Mesendoderm (in vitro differentiated cells): ENCODE results near the gene PDK2.

Experiments used
- DNase-seq: peaks from one replicate; pipeline ENCODE4 v3.0.0; 2013
- H2AK5ac ChIP-seq: 2 replicates; pipeline ENCODE4 v1.6.1; 2013; ENCODE audit warnings: low read length, inconsistent platforms
- H2BK120ac ChIP-seq: 2 replicates; pipeline ENCODE4 v1.6.1; 2013; ENCODE audit warnings: low read depth, mild to moderate bottlenecking, low read length, moderate library complexity, mixed read lengths
- H2BK15ac ChIP-seq: replicated peaks from 2 replicates; pipeline ENCODE4 v1.6.1; 2013; ENCODE audit warnings: low read depth, mild to moderate bottlenecking, moderate library complexity
- H2BK5ac ChIP-seq: 2 replicates; pipeline ENCODE4 v1.6.1; 2013; ENCODE audit warnings: low read length, inconsistent platforms
- H3K18ac ChIP-seq: 2 replicates; pipeline ENCODE4 v1.6.1; 2013; ENCODE audit warnings: mild to moderate bottlenecking, low read length, mixed read lengths
- H3K23ac ChIP-seq: one replicate; pipeline ENCODE4 v1.6.1; 2013; ENCODE audit warnings: low read length
- H3K27ac ChIP-seq: 2 replicates; pipeline ENCODE4 v1.5.1; 2013; ENCODE audit warnings: low read depth, mild to moderate bottlenecking, inconsistent platforms, low read length, moderate library complexity
- H3K27me3 ChIP-seq: 2 replicates; pipeline ENCODE4 v1.6.1; 2013; ENCODE audit warnings: low read length, control low read depth, mild to moderate bottlenecking, inconsistent platforms; ENCODE audit not compliant: insufficient read depth, poor library complexity
- H3K36me3 ChIP-seq: 2 replicates; pipeline ENCODE4 v1.6.1; 2013; ENCODE audit warnings: low read length, inconsistent platforms; ENCODE audit not compliant: control insufficient read depth, insufficient read depth
- H3K4ac ChIP-seq: one replicate; pipeline ENCODE4 v1.6.1; 2013; ENCODE audit warnings: low read depth, mild to moderate bottlenecking, low read length, moderate library complexity
- H3K4me1 ChIP-seq: 2 replicates; pipeline ENCODE4 v1.6.1; 2013; ENCODE audit warnings: low read depth, low read length, inconsistent platforms; ENCODE audit not compliant: control insufficient read depth
- H3K4me2 ChIP-seq: 2 replicates; pipeline ENCODE4 v1.6.1; 2013; ENCODE audit warnings: low read length
- H3K4me3 ChIP-seq: 2 replicates; pipeline ENCODE4 v1.5.1; 2013; ENCODE audit warnings: mild to moderate bottlenecking, low read length
- H3K56ac ChIP-seq: one replicate; pipeline ENCODE4 v1.6.1; 2013; ENCODE audit warnings: low read length
- H3K79me1 ChIP-seq: 2 replicates; pipeline ENCODE4 v1.6.1; 2013; ENCODE audit warnings: low read length, inconsistent platforms
- H3K79me2 ChIP-seq: 2 replicates; pipeline ENCODE4 v1.6.1; 2013; ENCODE audit warnings: mild to moderate bottlenecking, low read length; ENCODE audit not compliant: control insufficient read depth, insufficient read depth
- H3K9ac ChIP-seq: 2 replicates; pipeline ENCODE4 v1.6.1; 2013; ENCODE audit warnings: low read length, inconsistent platforms
- H4K5ac ChIP-seq: one replicate; pipeline ENCODE4 v1.6.1; 2013; ENCODE audit warnings: low read length
- H4K8ac ChIP-seq: one replicate; pipeline ENCODE4 v1.6.1; 2013; ENCODE audit warnings: low read depth, mild to moderate bottlenecking, control low read depth, low read length, moderate library complexity
- WGBS: extraction: QIAGEN DNeasy Blood & Tissue Kit; methylation state at CpG from one replicate; pipeline ENCODE4 v1.1.7; 2013; ENCODE audit warnings: low lambda C conversion rate, missing lambda C conversion rate; ENCODE audit not compliant: insufficient coverage; ENCODE audit errors: extremely low coverage; 5-methylcytosine and 5-hydroxymethylcytosine counted together

Gene PDK2

DNA sequence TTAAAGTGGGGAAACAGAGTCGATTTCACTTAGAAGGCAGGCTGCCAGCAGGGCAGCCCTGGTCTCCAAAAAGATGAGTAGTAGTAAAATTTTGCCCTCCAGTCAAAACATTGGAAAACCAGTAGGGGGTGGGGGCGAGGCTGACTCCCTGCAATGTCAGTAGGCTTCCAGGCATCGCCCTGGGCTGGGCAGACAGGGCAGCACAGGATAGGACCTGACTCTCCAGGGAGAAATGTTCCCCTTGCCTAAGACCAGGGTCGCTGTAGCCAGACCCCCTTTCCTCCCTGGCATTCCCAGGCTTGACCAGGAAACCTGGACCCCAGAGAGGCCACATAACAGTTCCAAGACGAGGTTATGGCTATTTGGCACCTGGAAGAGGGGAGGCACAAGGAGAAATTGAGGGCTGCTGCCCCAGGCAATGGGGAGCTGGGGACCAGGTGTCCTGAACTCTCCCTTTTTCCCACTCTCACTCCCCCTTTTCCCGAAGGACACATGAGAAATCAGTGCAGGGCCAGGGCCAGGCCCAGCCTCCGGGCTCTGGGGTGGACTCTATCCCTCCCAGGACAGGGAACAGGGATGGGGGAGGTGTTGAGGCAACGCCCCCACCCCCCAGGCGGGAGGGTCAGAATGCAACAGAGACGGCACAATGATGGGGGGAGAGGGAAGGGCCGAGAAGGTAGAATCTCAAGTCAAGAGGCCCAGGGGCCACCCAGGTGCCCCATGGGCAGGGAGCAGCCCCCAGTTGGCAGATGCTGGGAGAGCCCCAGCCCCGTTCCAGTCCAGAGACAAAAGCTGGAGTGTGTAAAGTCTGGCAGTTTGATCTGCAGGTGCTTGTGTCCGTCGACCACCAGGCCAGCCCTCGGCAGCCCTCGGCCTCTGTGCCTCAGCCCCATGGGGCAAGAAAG lies 39.3 kb downstream of the PDK2 start:
- H2BK15ac ChIP-seq: no peak overlapping the region
- H3K79me1 ChIP-seq: no peaks in the 10 kb centered on the region
- no peaks in the 10 kb centered on the region for H3K79me2 ChIP-seq
- H3K18ac ChIP-seq: no peak overlapping the region
- H2BK5ac ChIP-seq: no peak overlapping the region
- H3K27me3 ChIP-seq: no peaks in the 10 kb centered on the region
- no peak overlapping the region for H3K56ac ChIP-seq
- H4K5ac ChIP-seq: no peak overlapping the region
- no peak overlapping the region for H3K23ac ChIP-seq
- no peak overlapping the region for H2AK5ac ChIP-seq
- peaks cover 7% of the 10 kb centered on the region for H3K36me3 ChIP-seq
- H3K9ac ChIP-seq: no peak overlapping the region
- WGBS: no CpG with 5 or more reads among the region's 16 CpGs
- H2BK120ac ChIP-seq: no peak overlapping the region
- peaks cover 10% of the 10 kb centered on the region for H3K4me1 ChIP-seq
- H3K4me2 ChIP-seq: no peak overlapping the region
- peak; percentile 30 for DNase-seq
- H3K4ac ChIP-seq: no peak overlapping the region
- H3K27ac ChIP-seq: no peak overlapping the region
- no peak overlapping the region for H4K8ac ChIP-seq
- H3K4me3 ChIP-seq: no peak overlapping the region

DNA sequence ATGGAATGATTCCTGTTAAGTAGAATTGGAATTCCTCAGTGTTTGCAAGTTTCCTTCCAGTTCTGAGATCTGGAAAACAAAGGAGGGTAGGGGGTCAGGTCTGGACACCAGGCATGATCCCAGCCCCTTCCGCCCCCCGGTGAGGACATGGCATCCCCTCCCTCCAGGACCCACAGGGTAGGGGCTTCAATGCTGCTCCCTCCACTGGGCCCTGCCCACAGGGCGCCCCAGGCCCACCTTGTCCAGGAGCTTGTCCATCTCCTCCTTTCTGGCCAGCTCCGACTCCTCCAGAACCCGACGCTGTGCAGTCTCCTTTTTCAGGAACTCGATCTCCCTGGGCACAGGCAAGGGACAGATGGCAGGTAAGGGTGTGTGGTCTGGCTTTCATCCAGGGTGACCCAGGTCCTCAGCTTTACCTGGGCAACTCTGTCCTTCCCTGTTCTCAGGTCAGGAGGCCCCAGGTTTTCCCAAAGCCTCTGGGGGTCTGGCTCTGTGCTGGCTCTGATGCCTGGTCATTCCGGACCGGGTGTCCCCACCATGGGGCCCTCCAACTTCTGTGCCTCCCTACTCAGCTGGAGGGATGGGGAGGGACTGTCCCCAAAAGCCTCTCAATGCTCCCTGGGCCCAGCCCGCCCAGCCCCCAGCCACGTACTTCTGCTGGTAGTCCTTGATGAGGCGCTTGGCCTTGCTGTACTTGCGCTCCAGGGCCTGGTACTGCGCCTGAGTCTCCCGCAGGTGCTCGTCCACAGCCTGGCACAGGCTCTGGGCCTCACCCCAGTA lies 40.4 kb downstream of the PDK2 start:
- no CpG with 5 or more reads among the region's 16 CpGs for WGBS
- H3K4me3 ChIP-seq: no peak overlapping the region
- H3K36me3 ChIP-seq: peaks cover 7% of the 10 kb centered on the region

DNA sequence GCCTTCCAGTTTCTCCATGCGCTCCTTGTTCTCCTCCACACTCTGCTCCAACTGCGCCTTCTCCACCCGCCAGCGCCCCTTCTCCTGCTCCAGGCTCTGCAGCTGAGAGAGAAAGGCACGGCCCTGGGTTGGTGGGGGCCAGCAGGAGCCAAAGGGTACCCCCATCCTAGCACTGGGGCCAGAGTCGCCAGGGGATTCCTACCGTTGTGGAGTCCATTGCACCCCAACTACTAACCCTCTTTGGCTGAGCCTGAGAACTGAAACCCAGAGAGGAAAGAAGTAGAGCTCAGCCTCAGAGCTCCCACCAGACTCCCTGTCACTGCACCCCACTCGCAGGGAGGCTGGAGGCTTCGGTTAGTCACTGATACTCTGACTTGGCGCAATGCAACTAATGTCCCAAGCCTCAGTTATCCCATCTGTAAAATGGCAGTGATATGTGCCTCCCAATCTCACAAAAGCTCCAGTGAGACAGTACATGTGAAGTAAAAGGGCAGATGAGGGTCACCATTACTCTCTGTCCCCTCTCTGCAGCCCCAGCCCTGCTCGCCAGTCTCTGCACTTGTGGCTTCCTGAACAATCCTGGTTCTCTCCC lies 41.0 kb downstream of the PDK2 start:
- Histone ChIP-seq H2BK15ac (no peak overlapping the region), H3K36me3 (peaks cover 13% of the 10 kb centered on the region)

More for the DNA sequence above, 40.4 kb downstream of the PDK2 start:
- no peak overlapping the region for H3K9ac ChIP-seq
- no peak for DNase-seq
- H3K27me3 ChIP-seq: no peaks in the 10 kb centered on the region
- H4K5ac ChIP-seq: no peak overlapping the region
- H2BK120ac ChIP-seq: no peak overlapping the region
- no peak overlapping the region for H3K4ac ChIP-seq
- H2BK5ac ChIP-seq: no peak overlapping the region
- no peak overlapping the region for H3K56ac ChIP-seq
- no peaks in the 10 kb centered on the region for H3K79me1 ChIP-seq
- H3K27ac ChIP-seq: no peak overlapping the region
- no peak overlapping the region for H2BK15ac ChIP-seq
- H3K4me2 ChIP-seq: no peak overlapping the region
- H3K23ac ChIP-seq: no peak overlapping the region
- H3K79me2 ChIP-seq: no peaks in the 10 kb centered on the region
- H3K4me1 ChIP-seq: peaks cover 12% of the 10 kb centered on the region
- H2AK5ac ChIP-seq: no peak overlapping the region
- H3K18ac ChIP-seq: no peak overlapping the region
- no peak overlapping the region for H4K8ac ChIP-seq

DNA sequence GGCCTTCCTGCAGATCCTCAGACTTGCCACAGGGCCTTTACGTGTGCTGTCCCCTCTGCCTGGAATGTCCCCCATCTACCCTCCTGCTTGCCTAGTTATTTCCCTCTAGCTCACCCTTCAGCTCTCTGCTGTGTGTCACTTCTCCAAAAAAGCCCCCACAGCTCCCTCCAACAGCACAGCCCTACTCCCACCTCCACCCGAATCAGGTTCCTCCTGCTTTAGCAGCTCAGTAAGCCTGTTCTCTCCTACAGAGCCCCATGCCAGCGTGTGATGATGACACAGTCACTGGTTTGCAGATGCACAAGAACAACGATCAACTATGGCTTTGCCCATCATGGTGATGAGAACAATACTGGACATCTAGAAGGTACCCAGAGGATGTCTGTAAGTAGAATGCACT lies 41.9 kb downstream of the PDK2 start:
- WGBS: no CpG with 5 or more reads among the region's 4 CpGs

More for the DNA sequence above, 41.0 kb downstream of the PDK2 start:
- Histone ChIP-seq H3K4me3 (no peak overlapping the region), H3K4me1 (peaks cover 10% of the 10 kb centered on the region), H4K5ac (no peak overlapping the region), H3K4ac (no peak overlapping the region), H2BK120ac (no peak overlapping the region), H3K9ac (no peak overlapping the region), H4K8ac (no peak overlapping the region), H2BK5ac (no peak overlapping the region), H3K4me2 (no peak overlapping the region), H3K79me2 (no peaks in the 10 kb centered on the region), H3K79me1 (no peaks in the 10 kb centered on the region), H3K56ac (no peak overlapping the region), H3K23ac (no peak overlapping the region), H3K27ac (no peak overlapping the region), H3K18ac (no peak overlapping the region), H3K27me3 (no peaks in the 10 kb centered on the region), H2AK5ac (no peak overlapping the region)
- WGBS: no CpG with 5 or more reads among the region's 11 CpGs
- DNase-seq: no peak

DNA sequence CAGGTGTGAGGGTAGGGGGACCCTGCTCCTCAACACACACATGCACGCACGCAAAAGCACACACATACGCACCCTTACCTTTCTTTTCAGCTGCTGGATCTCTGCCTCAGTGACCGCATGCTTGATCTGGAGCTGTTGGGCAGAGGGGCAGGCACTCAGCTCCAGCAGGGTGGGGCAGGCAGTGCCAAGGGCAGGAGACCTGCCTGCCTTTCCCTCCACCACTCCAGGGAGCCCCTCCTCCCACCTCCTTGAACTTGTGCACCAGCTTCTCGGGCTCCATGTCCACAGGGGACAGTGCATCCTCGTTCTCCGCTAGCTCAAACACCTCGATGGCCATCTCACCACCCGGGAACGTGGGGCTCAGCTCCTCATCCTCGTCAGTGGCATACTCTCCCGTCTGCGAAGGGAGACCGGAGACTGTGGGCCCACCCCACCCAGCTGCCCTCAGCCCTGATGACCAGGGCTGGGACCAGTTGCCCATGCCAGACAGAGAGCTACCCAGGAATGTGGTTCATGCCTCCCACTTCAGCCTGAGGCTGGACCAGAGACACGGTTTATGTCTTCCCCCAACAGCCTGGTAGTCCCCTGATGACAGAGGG lies 44.1 kb downstream of the PDK2 start:
- no CpG with 5 or more reads among the region's 15 CpGs for WGBS
- no peak overlapping the region for H3K27ac ChIP-seq

More for the DNA sequence above, 41.9 kb downstream of the PDK2 start:
- Histone ChIP-seq H3K23ac (no peak overlapping the region), H2BK120ac (no peak overlapping the region), H3K36me3 (peaks cover 13% of the 10 kb centered on the region), H3K18ac (no peak overlapping the region), H4K8ac (no peak overlapping the region), H3K4me2 (no peak overlapping the region), H2BK15ac (no peak overlapping the region), H3K27me3 (no peaks in the 10 kb centered on the region), H3K4me1 (peaks cover 10% of the 10 kb centered on the region), H4K5ac (no peak overlapping the region), H3K9ac (no peak overlapping the region), H3K4ac (no peak overlapping the region), H3K79me1 (no peaks in the 10 kb centered on the region), H3K79me2 (no peaks in the 10 kb centered on the region), H3K56ac (no peak overlapping the region), H2AK5ac (no peak overlapping the region), H3K27ac (no peak overlapping the region), H2BK5ac (no peak overlapping the region), H3K4me3 (no peak overlapping the region)
- no peak for DNase-seq

More for the DNA sequence above, 44.1 kb downstream of the PDK2 start:
- Histone ChIP-seq H3K27me3 (no peaks in the 10 kb centered on the region), H3K79me1 (no peaks in the 10 kb centered on the region), H3K56ac (peak overlapping the region; percentile 0), H3K18ac (no peak overlapping the region), H2AK5ac (no peak overlapping the region), H3K36me3 (peaks cover 16% of the 10 kb centered on the region), H3K4me3 (no peak overlapping the region), H3K23ac (no peak overlapping the region), H3K4ac (no peak overlapping the region), H3K9ac (no peak overlapping the region), H3K4me2 (no peak overlapping the region), H3K79me2 (no peaks in the 10 kb centered on the region), H4K5ac (no peak overlapping the region), H2BK5ac (no peak overlapping the region), H4K8ac (no peak overlapping the region), H3K4me1 (peaks cover 4% of the 10 kb centered on the region), H2BK120ac (no peak overlapping the region), H2BK15ac (no peak overlapping the region)
- no peak for DNase-seq
